Urinary bladder (tissue), 4 donors: ENCODE measurements around the gene EDARADD. TPM values are rescaled to one million over a fixed set of nuclear protein-coding genes. Genes with fewer than 3 reads are reported as not detected.

Source experiments
- DNase-seq: peaks from one replicate; pipeline ENCODE4 v3.0.0-alpha.2; 2015; ENCODE audit errors: extremely low spot score
- H3K27ac ChIP-seq: one replicate; pipeline ENCODE4 v1.5.1; 2013; ENCODE audit warnings: low read depth, mild to moderate bottlenecking, moderate library complexity
- H3K36me3 ChIP-seq: one replicate; pipeline ENCODE4 v1.6.1; 2013; ENCODE audit warnings: mild to moderate bottlenecking, moderate library complexity; ENCODE audit not compliant: insufficient read depth
- H3K4me1 ChIP-seq: one replicate; pipeline ENCODE4 v1.6.1; 2013; ENCODE audit warnings: mild to moderate bottlenecking, moderate library complexity; ENCODE audit not compliant: insufficient read depth
- H3K4me3 ChIP-seq: one replicate; pipeline ENCODE4 v1.5.1; 2013; ENCODE audit warnings: low read depth, low read length
- WGBS: extraction: QIAGEN DNeasy Blood & Tissue Kit; methylation state at CpG from one replicate; pipeline ENCODE4 v1.1.7; 2013; 5-methylcytosine and 5-hydroxymethylcytosine counted together
- polyA plus RNA-seq: library from polyadenylated mRNA; stranded (reverse); fragments of 200-250 nt; gene quantifications from one replicate; pipeline ENCODE4 v1.2.3, GENCODE V29; 2013
- total RNA-seq: library from RNA; depleted of rRNA; stranded (reverse); fragments of >200 nt; gene quantifications from one replicate; pipeline ENCODE4 v1.2.3, GENCODE V29; 2014
- donor health status: healthy with polysubstance abuse.
- donor health status: healthy.

The EDARADD gene
- total and polyA plus RNA-seq, 2 donors: 2.8 to 10.6 TPM

GRCh38 chr1:236530959-236531358 is 136.9 kb downstream of the EDARADD start:
- Histone ChIP-seq H3K4me3 (no peak overlapping the region), H3K4me1 (no peaks in the 10 kb centered on the region), H3K36me3 (no peaks in the 10 kb centered on the region), H3K27ac (no peak overlapping the region)
- WGBS: 71% methylated on average over 5 of the region's 5 CpGs
- no peak for DNase-seq

DNA sequence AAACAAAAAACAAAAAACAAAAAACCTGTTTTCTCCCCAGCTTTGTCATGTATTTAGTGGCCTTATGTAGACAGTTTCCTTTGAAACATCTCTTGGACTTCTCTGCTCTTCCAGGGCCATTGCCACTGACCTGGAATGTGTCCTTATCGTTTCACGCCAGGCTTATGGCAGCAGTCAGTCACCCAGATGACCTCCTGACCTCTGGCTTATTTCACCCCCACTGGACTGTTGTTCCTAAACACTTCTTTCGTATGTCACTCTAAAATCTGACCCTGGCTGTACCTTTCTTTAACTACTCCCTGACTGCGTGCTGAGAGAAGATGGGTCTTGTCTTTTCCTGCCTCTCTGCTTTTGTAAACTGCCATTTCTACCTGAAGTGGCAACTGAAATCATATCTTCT is 138.8 kb downstream of the EDARADD start:
- H3K4me3 ChIP-seq: no peak overlapping the region
- H3K27ac ChIP-seq: no peak overlapping the region
- H3K4me1 ChIP-seq: no peaks in the 10 kb centered on the region
- DNase-seq: no peak
- H3K36me3 ChIP-seq: no peaks in the 10 kb centered on the region
- WGBS: 85% methylated on average over 4 of the region's 4 CpGs

GRCh38 chr1:236534151-236534651 is 140.1 kb downstream of the EDARADD start:
- 75% methylated on average over 4 of the region's 4 CpGs for WGBS
- no peak for DNase-seq
- Histone ChIP-seq H3K4me3 (no peak overlapping the region), H3K4me1 (no peaks in the 10 kb centered on the region), H3K27ac (no peak overlapping the region), H3K36me3 (peaks cover 4% of the 10 kb centered on the region)

Other genes with a start within 250 kb of the EDARADD start
- 17.3 TPM for gene ERO1B, start 112.3 kb upstream of the EDARADD start, total RNA-seq
- gene ERO1B, start 112.3 kb upstream of the EDARADD start, polyA plus RNA-seq: 5.7 TPM
- gene LGALS8, start 129.7 kb downstream of the EDARADD start, total RNA-seq: 94.3 TPM
- gene LGALS8, start 129.7 kb downstream of the EDARADD start, polyA plus RNA-seq: 28.9 TPM
- gene HEATR1, start 210.2 kb downstream of the EDARADD start, total RNA-seq: 45.9 TPM
- gene HEATR1, start 210.2 kb downstream of the EDARADD start, polyA plus RNA-seq: 7.7 TPM